ENCODE results near the gene SFTA2. TPM values are rescaled to one million over a fixed set of nuclear protein-coding genes. Genes with fewer than 3 reads are reported as not detected.
"Not testable (repeated sequence)": the region's sequence is repeated elsewhere in the genome, so short reads cannot be mapped to it uniquely, and the experiment has no call there.

SFTA2 gene
- total RNA-seq, 1 donor from 2014 or later, result not detected

- peak; percentile 95 to 97 for DNase-seq (ENCODE audit: low spot score in 2 of 2)
- no peak for FAIRE-seq
These were observed 17.7 kb downstream of the SFTA2 start, which contains the start of gene VARS2 for GRCh38 chr6:30914076-30914853. VARS2 (plus strand) TSS chr6:30914238; CDS start chr6:30914837, 599 bp downstream.

- DNase-seq (ENCODE audit: low spot score in 2 of 2), result no peak
- FAIRE-seq, result no peak
These were observed 18.3 kb downstream of the SFTA2 start for GRCh38 chr6:30913721-30914075.

GRCh38 chr6:30912746-30913520 is 19.0 kb downstream of the SFTA2 start:
- no peak for DNase-seq (ENCODE audit: low spot score in 2 of 2)
- no peak for FAIRE-seq

- FAIRE-seq; DNase-seq (ENCODE audit: low spot score in 2 of 2): not testable (repeated sequence)
These were observed 21.5 kb downstream of the SFTA2 start for GRCh38 chr6:30910473-30910872.

- FAIRE-seq, result no peak
- no peak for DNase-seq (ENCODE audit: low spot score in 2 of 2)
These were observed 23.3 kb downstream of the SFTA2 start for GRCh38 chr6:30908700-30909099.

- FAIRE-seq, result no peak
These were observed 24.0 kb downstream of the SFTA2 start, which contains the start of gene GTF2H4 for GRCh38 chr6:30907758-30908591. GTF2H4 (plus strand) TSS chr6:30908207.

GRCh38 chr6:30907290-30907757 is 24.6 kb downstream of the SFTA2 start:
- DNase-seq (ENCODE audit: low spot score in 2 of 2); FAIRE-seq: not testable (repeated sequence)

More at GRCh38 chr6:30907758-30908591, 24.0 kb downstream of the SFTA2 start, which contains the start of gene GTF2H4:
- peak; percentile 84 to 92 for DNase-seq (ENCODE audit: low spot score in 2 of 2)

- DNase-seq (ENCODE audit: low spot score in 2 of 2) (no peak), FAIRE-seq (no peak)
These were observed 28.7 kb downstream of the SFTA2 start for GRCh38 chr6:30903236-30903635.

- DNase-seq (ENCODE audit: low spot score in 2 of 2) (no peak), FAIRE-seq (no peak)
These were observed 29.3 kb downstream of the SFTA2 start for GRCh38 chr6:30902709-30903108.

- not testable (repeated sequence) for DNase-seq (ENCODE audit: low spot score in 2 of 2); FAIRE-seq
These were observed 29.8 kb downstream of the SFTA2 start for GRCh38 chr6:30902196-30902595.

- no peak for FAIRE-seq
These were observed 30.5 kb downstream of the SFTA2 start for GRCh38 chr6:30901436-30901835.

GRCh38 chr6:30900863-30901417 is 31.0 kb downstream of the SFTA2 start:
- FAIRE-seq, result no peak
- DNase-seq (ENCODE audit: low spot score in 2 of 2), result no peak

More at GRCh38 chr6:30901436-30901835, 30.5 kb downstream of the SFTA2 start:
- no peak for DNase-seq (ENCODE audit: low spot score in 2 of 2)

GRCh38 chr6:30898750-30899360 is 33.1 kb downstream of the SFTA2 start:
- no peak for DNase-seq (ENCODE audit: low spot score in 2 of 2)
- FAIRE-seq, result no peak

- DNase-seq (ENCODE audit: low spot score in 2 of 2) (no peak), FAIRE-seq (no peak)
These were observed 34.1 kb downstream of the SFTA2 start for GRCh38 chr6:30897882-30898281.

GRCh38 chr6:30896541-30896940 is 35.4 kb downstream of the SFTA2 start:
- no peak for DNase-seq (ENCODE audit: low spot score in 2 of 2)
- FAIRE-seq, result no peak

GRCh38 chr6:30895343-30895742 is 36.6 kb downstream of the SFTA2 start:
- DNase-seq (ENCODE audit: low spot score in 2 of 2) (no peak), FAIRE-seq (no peak)

- DNase-seq (ENCODE audit: low spot score in 2 of 2) (no peak), FAIRE-seq (no peak)
These were observed 37.0 kb downstream of the SFTA2 start for GRCh38 chr6:30894935-30895334.

GRCh38 chr6:30894381-30894780 is 37.6 kb downstream of the SFTA2 start:
- DNase-seq (ENCODE audit: low spot score in 2 of 2) (no peak), FAIRE-seq (no peak)

- FAIRE-seq (no peak), DNase-seq (ENCODE audit: low spot score in 2 of 2) (no peak)
These were observed 38.3 kb downstream of the SFTA2 start for GRCh38 chr6:30893666-30894065.

Measured in frontal cortex (tissue), 4 donors.